GM19468 (cell line): ENCODE results near the gene TIMP2.

Experiments
- ATAC-seq: cut with Tn5 transposase; IDR thresholded peaks from one replicate; pipeline ENCODE4 v1.9.1; 2021; ENCODE audit warnings: mild to moderate bottlenecking, moderate library complexity, moderate number of reproducible peaks; ENCODE audit not compliant: unreplicated experiment; ENCODE audit errors: extremely low read depth

Gene TIMP2

GRCh38 chr17:78821961-78822360 is 103.2 kb downstream of the TIMP2 start:
- ATAC-seq: no peak

- ATAC-seq: no peak
Measured at GRCh38 chr17:78820841-78821240, 104.3 kb downstream of the TIMP2 start.

- no peak for ATAC-seq
Measured at GRCh38 chr17:78819806-78820792, 105.1 kb downstream of the TIMP2 start.

GRCh38 chr17:78819402-78819801 is 105.8 kb downstream of the TIMP2 start:
- no peak for ATAC-seq

- ATAC-seq: no peak
Measured at GRCh38 chr17:78818932-78819331, 106.3 kb downstream of the TIMP2 start.

GRCh38 chr17:78818152-78818846 is 106.9 kb downstream of the TIMP2 start:
- ATAC-seq: no peak

- ATAC-seq: no peak
Measured at GRCh38 chr17:78817123-78817522, 108.1 kb downstream of the TIMP2 start.

- ATAC-seq: no peak
Measured at GRCh38 chr17:78815696-78816095, 109.5 kb downstream of the TIMP2 start.

GRCh38 chr17:78812855-78813254 is 112.3 kb downstream of the TIMP2 start:
- no peak for ATAC-seq

- no peak for ATAC-seq
Measured at GRCh38 chr17:78808163-78808562, 117.0 kb downstream of the TIMP2 start.

- ATAC-seq: no peak
Measured at GRCh38 chr17:78806451-78806850, 118.7 kb downstream of the TIMP2 start.

GRCh38 chr17:78805301-78805700 is 119.9 kb downstream of the TIMP2 start:
- ATAC-seq: no peak

GRCh38 chr17:78804777-78805176 is 120.4 kb downstream of the TIMP2 start:
- ATAC-seq: no peak

- no peak for ATAC-seq
Measured at GRCh38 chr17:78803186-78803845, 121.9 kb downstream of the TIMP2 start.
